Common myeloid progenitor, CD34-positive (primary cell): ENCODE results near the gene ZNF415.
A peak's percentile ranks its signal among the peaks of the same experiment; 100 is the strongest.
"Not testable (repeated sequence)": the region's sequence is repeated elsewhere in the genome, so short reads cannot be mapped to it uniquely, and the experiment has no call there.

Experiments used
- CTCF ChIA-PET: fragments of 350-600 bp; sonication (Branson Sonifier 250); formaldehyde crosslinking; loops from one replicate; lab custom pipeline; 2021; ENCODE audit warnings: antibody characterized with exemption; lab: Charles Lee
- POLR2A ChIA-PET: fragments of 350-600 bp; sonication (Branson Sonifier 250); formaldehyde crosslinking; loops from one replicate; lab custom pipeline; 2021; ENCODE audit warnings: antibody characterized with exemption; lab: Charles Lee
- DNase-seq, 3 donors: peaks; one replicate each; pipeline versions ENCODE4 v3.0.0 to v3.0.0-alpha.2; 2013
- H3K27ac ChIP-seq, 2 experiments: 1 replicate in 1 of 2; 2 replicates in 1 of 2; pipeline ENCODE4 v1.7.0; 2013; ENCODE audit warnings: inconsistent platforms in 2 of 2, low read length in 2 of 2, mild to moderate bottlenecking in 2 of 2, low read depth in 1 of 2, moderate library complexity in 1 of 2; ENCODE audit not compliant: severe bottlenecking in 2 of 2, insufficient read depth in 1 of 2, poor library complexity in 1 of 2
- H3K27me3 ChIP-seq, 5 experiments: replicated peaks in 2 of 5; 1 replicate in 3 of 5; 2 replicates in 2 of 5; pipeline versions ENCODE4 v1.6.1 to v1.7.0; 2013; ENCODE audit warnings: low read length in 4 of 5, mild to moderate bottlenecking in 2 of 5, moderate library complexity in 2 of 5, inconsistent platforms in 1 of 5; ENCODE audit not compliant: insufficient read depth in 5 of 5, control insufficient read depth in 4 of 5
- H3K36me3 ChIP-seq, 4 experiments: 1 replicate in 2 of 4; 2 replicates in 2 of 4; pipeline versions ENCODE4 v1.6.1 to v1.7.0; 2013; ENCODE audit warnings: low read length in 3 of 4, control low read depth in 1 of 4, mild to moderate bottlenecking in 1 of 4; ENCODE audit not compliant: control insufficient read depth in 4 of 4, insufficient read depth in 4 of 4
- H3K4me1 ChIP-seq, 4 experiments: 1 replicate in 3 of 4; 2 replicates in 1 of 4; pipeline versions ENCODE4 v1.6.1 to v1.7.1; 2013; ENCODE audit warnings: low read length in 3 of 4, mild to moderate bottlenecking in 3 of 4, control low read depth in 1 of 4, inconsistent platforms in 1 of 4, moderate library complexity in 1 of 4; ENCODE audit not compliant: control insufficient read depth in 4 of 4, insufficient read depth in 4 of 4; ENCODE audit errors: control extremely low read depth in 1 of 4
- H3K4me3 ChIP-seq, 7 experiments: 1 replicate in 4 of 7; 2 replicates in 3 of 7; pipeline versions ENCODE4 v1.5.1 to v1.7.0; 2013; ENCODE audit warnings: mild to moderate bottlenecking in 7 of 7, low read length in 6 of 7, moderate library complexity in 6 of 7, inconsistent platforms in 2 of 7, low read depth in 2 of 7, control low read depth in 1 of 7; ENCODE audit not compliant: insufficient read depth in 4 of 7, control insufficient read depth in 1 of 7; ENCODE audit errors: extremely low read depth in 1 of 7
- H3K9me3 ChIP-seq, 5 experiments: 1 replicate in 4 of 5; 2 replicates in 1 of 5; pipeline versions ENCODE4 v1.6.1 to v1.7.1; 2013; ENCODE audit warnings: low read length in 4 of 5, mild to moderate bottlenecking in 2 of 5, inconsistent platforms in 1 of 5, low read depth in 1 of 5, moderate library complexity in 1 of 5; ENCODE audit not compliant: control insufficient read depth in 4 of 5, insufficient read depth in 2 of 5; ENCODE audit errors: control extremely low read depth in 1 of 5
- WGBS: methylation state at CpG from one replicate; pipeline ENCODE4 v1.1.5; 2013; ENCODE audit not compliant: insufficient coverage; 5-methylcytosine and 5-hydroxymethylcytosine counted together

ZNF415 gene

DNA sequence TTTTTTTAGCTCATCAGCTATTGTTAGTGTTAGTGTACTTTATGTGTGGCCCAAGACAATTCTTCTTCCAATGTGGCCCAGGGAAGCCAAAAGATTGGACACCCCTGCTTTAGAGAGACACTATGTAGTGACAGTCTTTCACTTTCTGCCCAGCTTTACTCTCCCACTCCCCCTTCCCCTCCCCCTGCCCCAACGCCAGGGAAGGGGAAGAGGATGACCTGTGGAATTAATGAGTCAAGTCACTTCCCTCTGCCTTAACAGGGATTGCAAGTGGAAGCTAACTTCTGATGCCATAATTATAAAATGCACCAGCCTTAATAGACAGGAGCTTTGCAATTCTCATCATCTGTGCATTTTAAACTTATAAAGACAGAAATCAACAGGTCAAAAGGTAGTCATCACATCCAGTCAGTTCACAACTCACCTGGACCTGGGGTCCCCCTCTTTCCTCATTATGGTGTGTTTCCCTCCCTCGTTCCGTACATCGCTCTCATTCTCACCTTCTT, 1.6 kb downstream of the ZNF415 start:
- Histone ChIP-seq H3K4me3 (peak overlapping the region in 1 of 7 experiments; percentile 73), H3K27ac (no peak overlapping the region), H3K9me3 (peaks cover 0 to 11% (median 6%) of the 10 kb centered on the region in 5 experiments), H3K36me3 (peaks cover 0 to 9% (median under 1%) of the 10 kb centered on the region in 4 experiments), H3K4me1 (peaks cover 0 to 20% (median 6%) of the 10 kb centered on the region in 4 experiments), H3K27me3 (no peaks in the 10 kb centered on the region)
- no peak for DNase-seq
- POLR2A ChIA-PET = no interaction called here
- WGBS = 78% methylated on average over 4 of the region's 4 CpGs
- CTCF ChIA-PET = no interaction called here

DNA sequence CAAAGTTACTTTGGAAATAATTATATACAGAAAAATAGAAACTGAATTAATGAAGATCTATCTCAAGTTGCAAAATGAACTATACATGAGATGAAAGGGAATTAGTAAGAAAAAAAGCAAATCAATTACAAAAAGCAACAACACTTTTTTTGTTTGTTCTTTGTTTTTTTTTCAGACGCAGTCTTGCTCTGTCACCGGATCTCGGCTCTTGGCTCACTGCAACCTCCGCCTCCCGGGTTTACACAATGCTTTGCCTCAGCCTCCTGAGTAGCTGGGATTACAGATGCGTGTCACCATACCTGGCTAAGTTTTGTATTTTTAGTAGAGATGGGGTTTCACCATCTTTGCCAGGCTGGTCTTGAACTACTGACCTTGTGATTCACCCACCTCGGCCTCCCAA, 2.2 kb downstream of the ZNF415 start:
- CTCF ChIA-PET = interaction anchor here (0.5 kb wide), 1 partner anchor 200 kb away, joined by 3 read pairs; no protein-coding TSS in a partner anchor
- Histone ChIP-seq H3K36me3 (peaks cover 0 to 9% (median under 1%) of the 10 kb centered on the region in 4 experiments), H3K27me3 (no peaks in the 10 kb centered on the region), H3K4me3 (no peak overlapping the region), H3K27ac (no peak overlapping the region), H3K4me1 (peaks cover 0 to 20% (median 6%) of the 10 kb centered on the region in 4 experiments), H3K9me3 (peaks cover 0 to 9% (median 5%) of the 10 kb centered on the region in 5 experiments)
- no peak for DNase-seq
- 100% methylated on average over 6 of the region's 7 CpGs for WGBS
- POLR2A ChIA-PET = interaction anchor here (0.7 kb wide), 1 partner anchor 25 kb away, joined by 6 read pairs; no protein-coding TSS in a partner anchor

GRCh38 chr19:53126733-53127526, 5.8 kb downstream of the ZNF415 start:
- H3K27ac ChIP-seq, POLR2A ChIA-PET, CTCF ChIA-PET, H3K27me3 ChIP-seq, DNase-seq, H3K4me3 ChIP-seq, H3K4me1 ChIP-seq: not testable (repeated sequence)
- H3K9me3 ChIP-seq = peaks cover 0 to 17% (median 3%) of the 10 kb centered on the region in 5 experiments
- 100% methylated on average over 5 of the region's 15 CpGs for WGBS
- H3K36me3 ChIP-seq = peaks cover 0 to 16% (median 2%) of the 10 kb centered on the region in 4 experiments

DNA sequence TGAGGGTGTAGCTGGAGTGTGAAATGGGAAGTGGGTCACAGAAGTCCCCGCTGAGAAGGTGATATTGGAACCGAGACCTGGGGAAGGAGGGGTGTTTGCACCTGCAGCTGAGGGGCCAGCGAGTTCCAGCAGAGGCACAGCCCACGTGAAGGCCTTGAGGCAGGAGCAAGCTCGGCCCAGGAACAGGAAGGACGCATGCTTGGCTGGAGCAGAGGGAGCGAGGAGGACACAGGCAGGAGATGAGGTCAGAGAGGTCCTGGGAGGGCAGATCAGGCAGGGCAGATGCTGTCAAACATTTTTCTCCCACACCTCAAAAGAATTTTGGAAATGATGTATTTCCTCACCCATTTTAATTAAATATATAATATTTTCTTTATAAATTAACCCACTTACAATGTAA, 9.3 kb downstream of the ZNF415 start:
- WGBS = 98% methylated on average over 7 of the region's 7 CpGs
- ChIA-PET POLR2A (no interaction called here), CTCF (no interaction called here)
- no peaks in the 10 kb centered on the region for H3K4me1 ChIP-seq
- DNase-seq = no peak
- H3K9me3 ChIP-seq = peaks cover 0 to 21% (median 7%) of the 10 kb centered on the region in 5 experiments
- no peak overlapping the region for H3K27ac ChIP-seq
- no peak overlapping the region for H3K4me3 ChIP-seq
- peaks cover 0 to 15% (median 2%) of the 10 kb centered on the region in 4 experiments for H3K36me3 ChIP-seq
- no peaks in the 10 kb centered on the region for H3K27me3 ChIP-seq

- no peak for DNase-seq
- Histone ChIP-seq H3K4me1 (no peaks in the 10 kb centered on the region), H3K9me3 (peaks cover 9 to 64% (median 29%) of the 10 kb centered on the region in 5 experiments), H3K4me3 (no peak overlapping the region), H3K27ac (no peak overlapping the region), H3K27me3 (no peaks in the 10 kb centered on the region), H3K36me3 (peaks cover 0 to 73% (median 34%) of the 10 kb centered on the region in 4 experiments)
- CTCF ChIA-PET = no interaction called here
- POLR2A ChIA-PET = no interaction called here
- no CpG with 5 or more reads among the region's 2 CpGs for WGBS
These were observed 20.4 kb downstream of the ZNF415 start for GRCh38 chr19:53112286-53112685.

DNA sequence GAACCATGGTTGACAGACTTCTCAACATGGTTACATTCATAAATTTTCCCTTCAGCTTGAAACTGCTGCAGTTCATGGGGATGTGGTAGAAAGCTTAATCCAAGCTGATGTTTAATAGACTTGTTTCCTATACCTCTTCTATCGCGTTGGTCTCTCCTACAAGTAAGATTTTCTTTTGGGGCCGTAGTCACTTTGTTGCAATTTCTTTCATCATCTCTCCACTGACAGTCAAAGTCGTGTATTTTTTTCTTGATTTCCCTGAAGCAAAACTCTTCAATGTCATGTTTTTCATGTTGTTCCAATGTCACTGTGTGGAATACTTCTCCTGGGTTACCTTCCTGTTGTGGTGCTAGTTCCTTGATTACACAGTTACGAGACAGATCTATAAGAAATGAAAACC, 23.2 kb downstream of the ZNF415 start:
- peaks cover 0 to 55% (median 24%) of the 10 kb centered on the region in 4 experiments for H3K36me3 ChIP-seq
- H3K9me3 ChIP-seq = peaks cover 7 to 44% (median 23%) of the 10 kb centered on the region in 5 experiments
- DNase-seq = no peak
- no peaks in the 10 kb centered on the region for H3K27me3 ChIP-seq
- 100% methylated on average over 4 of the region's 5 CpGs for WGBS
- no peak overlapping the region for H3K4me3 ChIP-seq
- ChIA-PET POLR2A (no interaction called here), CTCF (no interaction called here)
- no peak overlapping the region for H3K27ac ChIP-seq
- no peaks in the 10 kb centered on the region for H3K4me1 ChIP-seq
